ENCODE data around the gene SMARCC1.
A peak's percentile ranks its signal among the peaks of the same experiment; 100 is the strongest.

The SMARCC1 gene

GRCh38 chr3:47610583-47610982 lies 171.1 kb downstream of the SMARCC1 start:
- Mint-ChIP-seq H3K27ac (no peak overlapping the region), H3K36me3 (peaks cover 58% of the 10 kb centered on the region), H3K4me1 (no peaks in the 10 kb centered on the region), H3K4me3 (no peak overlapping the region), H3K9me3 (no peaks in the 10 kb centered on the region)
- ATAC-seq (no peak), DNase-seq (ENCODE audit: low spot score in 2 of 2) (no peak)

- H3K36me3 Mint-ChIP-seq, result peaks cover 91% of the 10 kb centered on the region
- H3K4me3 Mint-ChIP-seq, result no peak overlapping the region
- no peak overlapping the region for H3K27ac Mint-ChIP-seq
- no peak for ATAC-seq
- DNase-seq (ENCODE audit: low spot score in 2 of 2), result no peak
- H3K9me3 Mint-ChIP-seq, result no peaks in the 10 kb centered on the region
- no peaks in the 10 kb centered on the region for H3K4me1 Mint-ChIP-seq
Measured at GRCh38 chr3:47607335-47607734, 174.4 kb downstream of the SMARCC1 start.

DNA sequence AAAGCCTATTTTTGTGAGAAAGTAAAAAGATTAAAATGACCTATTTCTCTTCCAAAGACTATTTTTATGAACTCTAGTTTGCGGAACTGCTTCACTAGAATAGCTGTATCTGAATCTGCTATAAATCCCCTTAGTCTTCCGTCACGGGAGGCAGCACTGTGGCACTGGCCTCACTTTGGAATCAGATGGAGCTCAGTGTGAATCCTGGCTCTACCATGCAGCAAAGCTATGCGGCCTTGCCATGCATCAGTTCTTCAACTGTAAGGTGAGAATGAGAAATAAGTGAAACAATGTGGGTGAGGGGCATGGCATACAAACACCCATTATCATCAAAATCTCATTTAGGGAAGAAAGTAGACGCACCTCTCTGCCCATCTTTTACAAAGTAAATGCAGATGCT lies 175.5 kb downstream of the SMARCC1 start:
- Mint-ChIP-seq H3K9me3 (no peaks in the 10 kb centered on the region), H3K27ac (no peak overlapping the region), H3K36me3 (peaks cover 98% of the 10 kb centered on the region), H3K4me3 (no peak overlapping the region), H3K4me1 (no peaks in the 10 kb centered on the region)
- no peak for ATAC-seq
- no peak for DNase-seq (ENCODE audit: low spot score in 2 of 2)

GRCh38 chr3:47605652-47606051 lies 176.0 kb downstream of the SMARCC1 start:
- Mint-ChIP-seq H3K4me3 (no peak overlapping the region), H3K27ac (no peak overlapping the region), H3K4me1 (no peaks in the 10 kb centered on the region), H3K9me3 (no peaks in the 10 kb centered on the region), H3K36me3 (peaks cover 100% of the 10 kb centered on the region)
- no peak for ATAC-seq
- no peak for DNase-seq (ENCODE audit: low spot score in 2 of 2)

DNA sequence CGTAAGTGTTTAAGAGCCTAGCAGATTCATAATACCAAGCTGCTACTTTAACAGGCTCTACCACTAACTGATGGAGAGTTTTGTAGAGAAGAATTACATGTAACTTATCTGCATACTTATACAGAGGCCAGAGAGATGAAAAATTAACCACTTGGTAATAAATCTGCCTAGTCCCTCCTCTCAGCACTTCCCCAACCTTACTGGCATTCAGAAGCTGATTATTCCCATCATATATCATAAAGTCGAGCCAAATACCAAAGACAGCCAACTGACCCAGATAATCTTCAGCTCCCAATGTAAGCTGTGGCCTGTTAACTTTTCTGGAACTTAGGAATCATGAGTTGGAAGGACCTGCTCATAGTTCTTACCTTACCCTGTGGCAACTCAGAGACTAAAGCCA lies 177.5 kb downstream of the SMARCC1 start:
- ATAC-seq (no peak), DNase-seq (ENCODE audit: low spot score in 2 of 2) (no peak)
- Mint-ChIP-seq H3K36me3 (peaks cover 93% of the 10 kb centered on the region), H3K9me3 (no peaks in the 10 kb centered on the region), H3K4me1 (no peaks in the 10 kb centered on the region), H3K4me3 (no peak overlapping the region), H3K27ac (no peak overlapping the region)

GRCh38 chr3:47603332-47603731 lies 178.4 kb downstream of the SMARCC1 start:
- H3K4me3 Mint-ChIP-seq, result no peak overlapping the region
- peak overlapping the region; percentile 63 for H3K27ac Mint-ChIP-seq
- H3K36me3 Mint-ChIP-seq, result peaks cover 85% of the 10 kb centered on the region
- ATAC-seq (no peak), DNase-seq (ENCODE audit: low spot score in 2 of 2) (no peak)
- H3K4me1 Mint-ChIP-seq, result no peaks in the 10 kb centered on the region
- no peaks in the 10 kb centered on the region for H3K9me3 Mint-ChIP-seq

GRCh38 chr3:47601281-47601680 lies 180.4 kb downstream of the SMARCC1 start:
- Mint-ChIP-seq H3K4me3 (no peak overlapping the region), H3K36me3 (peaks cover 79% of the 10 kb centered on the region), H3K27ac (peak overlapping the region; percentile 63), H3K9me3 (no peaks in the 10 kb centered on the region), H3K4me1 (no peaks in the 10 kb centered on the region)
- DNase-seq (ENCODE audit: low spot score in 2 of 2) (no peak), ATAC-seq (no peak)

- H3K4me1 Mint-ChIP-seq, result no peaks in the 10 kb centered on the region
- H3K36me3 Mint-ChIP-seq, result peaks cover 72% of the 10 kb centered on the region
- no peak overlapping the region for H3K4me3 Mint-ChIP-seq
- no peak overlapping the region for H3K27ac Mint-ChIP-seq
- DNase-seq (ENCODE audit: low spot score in 2 of 2) (no peak), ATAC-seq (no peak)
- H3K9me3 Mint-ChIP-seq, result no peaks in the 10 kb centered on the region
Measured at GRCh38 chr3:47594792-47595191, 186.9 kb downstream of the SMARCC1 start.

DNA sequence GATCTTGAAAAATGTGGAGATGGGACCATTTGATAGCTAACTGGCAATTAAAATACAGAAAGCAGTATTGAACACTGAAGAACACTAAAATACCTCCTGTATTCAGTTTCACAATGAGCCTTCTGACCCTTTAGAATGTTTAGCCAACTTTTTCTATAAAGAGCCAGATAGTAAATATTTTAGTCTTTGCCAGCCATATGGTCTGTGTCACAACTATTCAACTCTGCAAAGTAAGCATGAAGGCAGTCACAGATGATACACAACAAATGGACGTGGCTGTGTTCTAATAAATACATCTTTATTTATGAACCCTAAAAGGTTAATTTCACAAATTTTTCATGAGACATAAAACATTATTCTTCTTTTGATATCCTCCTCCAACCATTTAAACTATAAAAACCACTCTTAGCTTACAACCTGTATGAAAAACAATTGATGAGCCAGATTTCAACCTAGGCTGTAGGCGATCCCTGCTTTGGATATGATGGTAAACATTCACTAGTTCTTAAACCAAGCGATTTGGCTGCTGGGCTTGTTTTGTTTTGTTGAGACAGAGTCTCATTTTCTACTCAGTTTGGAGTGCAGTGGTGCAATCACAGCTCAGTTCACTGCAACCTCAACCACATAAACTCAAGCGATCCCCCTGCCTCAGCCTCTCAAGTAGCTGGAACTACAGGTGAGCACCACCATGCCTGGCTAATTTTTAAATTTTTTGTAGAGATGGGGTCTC lies 189.5 kb downstream of the SMARCC1 start:
- H3K36me3 Mint-ChIP-seq, result peaks cover 89% of the 10 kb centered on the region
- ATAC-seq, result no peak
- DNase-seq (ENCODE audit: low spot score in 2 of 2), result no peak
- no peaks in the 10 kb centered on the region for H3K9me3 Mint-ChIP-seq
- H3K4me3 Mint-ChIP-seq, result no peak overlapping the region
- no peaks in the 10 kb centered on the region for H3K4me1 Mint-ChIP-seq
- H3K27ac Mint-ChIP-seq, result no peak overlapping the region

DNA sequence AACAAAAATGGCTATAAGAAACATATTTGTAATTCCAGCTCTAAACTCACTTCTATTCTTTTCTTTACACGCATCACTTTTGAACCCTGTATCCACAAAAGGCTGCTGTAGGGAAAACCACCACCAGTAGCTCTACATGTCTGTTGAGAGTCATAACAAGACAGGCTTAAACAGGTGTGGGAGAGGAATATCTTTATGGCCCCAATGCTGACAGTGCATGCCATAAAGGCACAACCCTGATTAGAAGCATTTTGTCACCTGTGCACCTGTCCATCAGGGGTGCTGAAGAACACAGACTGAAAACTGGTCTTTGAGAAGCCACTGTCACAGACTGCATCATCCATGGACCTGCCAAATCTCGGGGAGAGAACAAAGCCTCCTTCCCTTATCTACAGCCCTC lies 191.5 kb downstream of the SMARCC1 start:
- H3K4me3 Mint-ChIP-seq, result no peak overlapping the region
- ATAC-seq (no peak), DNase-seq (ENCODE audit: low spot score in 2 of 2) (no peak)
- peak overlapping the region; percentile 20 for H3K27ac Mint-ChIP-seq
- H3K4me1 Mint-ChIP-seq, result no peaks in the 10 kb centered on the region
- no peaks in the 10 kb centered on the region for H3K9me3 Mint-ChIP-seq
- H3K36me3 Mint-ChIP-seq, result peaks cover 90% of the 10 kb centered on the region

DNA sequence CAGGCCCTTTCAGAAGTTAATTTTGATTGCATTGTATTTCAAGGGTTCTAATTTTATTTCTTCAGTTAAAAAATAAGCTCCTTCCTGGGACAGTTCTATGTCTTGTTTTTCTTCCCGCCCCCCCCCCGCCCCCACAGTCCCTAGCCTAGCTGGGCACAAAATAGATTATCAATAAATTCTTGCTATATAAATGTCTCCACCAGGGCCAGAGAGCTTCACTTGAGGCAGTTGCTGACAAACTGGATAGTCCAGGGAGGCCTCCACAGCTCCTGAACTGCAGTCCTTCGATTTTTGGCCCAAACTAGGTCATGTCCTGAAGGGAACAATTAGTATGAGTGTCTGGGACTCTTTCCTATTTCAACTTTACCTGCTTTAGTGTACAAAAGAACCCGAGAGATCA lies 193.1 kb downstream of the SMARCC1 start:
- DNase-seq (ENCODE audit: low spot score in 2 of 2) (no peak), ATAC-seq (no peak)
- H3K36me3 Mint-ChIP-seq, result peaks cover 78% of the 10 kb centered on the region
- no peak overlapping the region for H3K4me3 Mint-ChIP-seq
- H3K4me1 Mint-ChIP-seq, result no peaks in the 10 kb centered on the region
- H3K9me3 Mint-ChIP-seq, result no peaks in the 10 kb centered on the region
- H3K27ac Mint-ChIP-seq, result peak overlapping the region; percentile 74

GRCh38 chr3:47588053-47588452 lies 193.6 kb downstream of the SMARCC1 start:
- H3K27ac Mint-ChIP-seq, result no peak overlapping the region
- no peak for DNase-seq (ENCODE audit: low spot score in 2 of 2)
- no peaks in the 10 kb centered on the region for H3K9me3 Mint-ChIP-seq
- no peak overlapping the region for H3K4me3 Mint-ChIP-seq
- H3K36me3 Mint-ChIP-seq, result peaks cover 76% of the 10 kb centered on the region
- no peak for ATAC-seq
- H3K4me1 Mint-ChIP-seq, result no peaks in the 10 kb centered on the region

DNA sequence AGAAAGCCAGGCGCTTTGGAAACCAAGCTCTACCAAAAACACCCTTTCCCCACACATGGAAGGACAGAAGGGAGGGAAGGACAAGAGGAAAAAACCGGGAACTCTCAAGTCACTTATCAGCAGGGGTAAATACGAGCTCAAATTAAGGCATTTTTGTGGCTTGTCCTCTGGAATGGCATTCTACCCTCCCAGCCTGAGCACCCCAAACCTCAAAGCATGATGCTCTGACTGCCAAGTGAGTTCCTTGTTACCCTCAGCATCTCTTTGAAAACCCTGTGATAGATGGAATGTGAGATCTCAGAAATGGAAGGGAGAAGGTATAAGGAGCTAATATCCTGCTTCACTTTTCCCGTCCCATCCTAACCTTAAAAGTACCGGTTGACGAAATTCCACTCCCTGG lies 194.9 kb downstream of the SMARCC1 start:
- no peak overlapping the region for H3K27ac Mint-ChIP-seq
- H3K36me3 Mint-ChIP-seq, result peaks cover 68% of the 10 kb centered on the region
- no peaks in the 10 kb centered on the region for H3K9me3 Mint-ChIP-seq
- H3K4me1 Mint-ChIP-seq, result no peaks in the 10 kb centered on the region
- no peak for ATAC-seq
- H3K4me3 Mint-ChIP-seq, result no peak overlapping the region
- DNase-seq (ENCODE audit: low spot score in 2 of 2), result no peak

DNA sequence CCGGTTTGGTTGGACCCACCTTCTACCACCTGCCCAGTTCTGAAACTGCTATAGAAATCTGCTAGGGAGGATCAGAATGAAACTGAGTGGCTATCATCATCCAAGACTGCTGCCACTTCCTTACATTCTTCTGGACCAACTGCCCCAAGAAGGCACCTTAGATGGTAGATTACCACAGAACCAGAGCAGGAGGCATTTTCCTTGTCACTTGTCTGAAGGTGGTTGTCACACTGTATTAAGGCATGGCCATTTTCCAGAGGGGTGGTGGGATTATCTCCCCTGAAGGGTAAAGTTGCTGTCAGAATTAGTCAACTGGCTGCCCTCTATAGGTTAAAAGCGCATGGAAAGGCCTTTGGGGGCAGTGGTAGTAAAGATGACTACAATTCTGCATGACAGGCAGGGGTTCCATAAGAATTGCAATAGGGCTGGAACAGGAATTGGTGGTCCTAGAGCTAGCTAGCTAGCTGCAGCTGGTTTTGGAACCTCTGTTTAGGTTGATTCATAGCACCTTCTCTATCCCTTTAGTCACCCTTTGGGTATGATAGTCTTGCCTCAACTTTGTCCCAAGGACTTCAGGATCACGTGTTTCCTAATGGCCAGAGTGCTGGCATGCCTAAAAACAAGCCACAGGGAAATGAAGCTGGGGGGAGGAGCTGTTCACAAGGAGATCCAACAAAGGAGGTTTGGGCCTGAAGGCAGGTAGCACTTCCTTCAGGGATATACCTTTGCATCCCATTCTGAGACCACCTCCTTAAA lies 198.2 kb downstream of the SMARCC1 start:
- no peaks in the 10 kb centered on the region for H3K4me1 Mint-ChIP-seq
- no peak overlapping the region for H3K4me3 Mint-ChIP-seq
- ATAC-seq (no peak), DNase-seq (ENCODE audit: low spot score in 2 of 2) (no peak)
- no peak overlapping the region for H3K27ac Mint-ChIP-seq
- no peaks in the 10 kb centered on the region for H3K9me3 Mint-ChIP-seq
- peaks cover 48% of the 10 kb centered on the region for H3K36me3 Mint-ChIP-seq

GRCh38 chr3:47581835-47582234 lies 199.9 kb downstream of the SMARCC1 start:
- H3K27ac Mint-ChIP-seq, result no peak overlapping the region
- no peak for ATAC-seq
- DNase-seq (ENCODE audit: low spot score in 2 of 2), result no peak
- no peaks in the 10 kb centered on the region for H3K9me3 Mint-ChIP-seq
- no peak overlapping the region for H3K4me3 Mint-ChIP-seq
- peaks cover 31% of the 10 kb centered on the region for H3K36me3 Mint-ChIP-seq
- no peaks in the 10 kb centered on the region for H3K4me1 Mint-ChIP-seq

DNA sequence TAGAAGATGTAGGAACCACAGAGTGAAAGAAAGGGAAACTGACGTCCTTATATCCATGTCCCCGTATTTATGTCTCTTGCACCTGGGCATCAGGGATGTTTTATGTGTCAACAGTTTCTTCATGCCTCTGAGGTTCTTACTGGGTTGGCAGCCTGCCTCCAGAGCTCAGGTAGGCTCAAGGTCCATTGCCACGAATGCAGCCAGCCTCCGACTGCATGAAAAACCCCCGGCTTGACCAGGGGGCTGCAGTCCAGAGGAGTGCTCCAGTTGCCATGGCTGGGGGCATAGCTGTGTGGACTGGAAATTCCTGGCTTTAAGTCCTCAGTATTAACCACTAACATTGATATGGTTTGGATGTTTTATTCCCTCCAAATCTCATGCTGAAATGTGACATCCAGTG lies 200.3 kb downstream of the SMARCC1 start:
- H3K36me3 Mint-ChIP-seq, result peaks cover 27% of the 10 kb centered on the region
- no peak for DNase-seq (ENCODE audit: low spot score in 2 of 2)

More for the DNA sequence above, 200.3 kb downstream of the SMARCC1 start:
- no peaks in the 10 kb centered on the region for H3K9me3 Mint-ChIP-seq
- no peak overlapping the region for H3K27ac Mint-ChIP-seq
- no peaks in the 10 kb centered on the region for H3K4me1 Mint-ChIP-seq
- ATAC-seq, result no peak
- no peak overlapping the region for H3K4me3 Mint-ChIP-seq
